ENCODE results near the gene PRDX6.
"Not testable (repeated sequence)": the region's sequence is repeated elsewhere in the genome, so short reads cannot be mapped to it uniquely, and the experiment has no call there.

PRDX6 gene

GRCh38 chr1:173484276-173484675 is 7.1 kb downstream of the PRDX6 start:
- no peak for DNase-seq (ENCODE audit: extremely low read depth, low read depth)
- H3K4me3 ChIP-seq (replicated peaks; ENCODE audit: low read depth, low read length) = no peak overlapping the region
- no peak for TF ChIP-seq CTCF (IDR thresholded peaks at IDR 0.05; ENCODE audit: low read depth, low read length, missing control alignments)

GRCh38 chr1:173485401-173485800 is 8.3 kb downstream of the PRDX6 start:
- no peak for DNase-seq (ENCODE audit: extremely low read depth, low read depth)
- no peak for TF ChIP-seq CTCF (IDR thresholded peaks at IDR 0.05; ENCODE audit: low read depth, low read length, missing control alignments)
- no peak overlapping the region for H3K4me3 ChIP-seq (replicated peaks; ENCODE audit: low read depth, low read length)

GRCh38 chr1:173488001-173488400 is 10.9 kb downstream of the PRDX6 start:
- DNase-seq (ENCODE audit: extremely low read depth, low read depth) = no peak
- TF ChIP-seq CTCF (IDR thresholded peaks at IDR 0.05; ENCODE audit: low read depth, low read length, missing control alignments) = no peak
- H3K4me3 ChIP-seq (replicated peaks; ENCODE audit: low read depth, low read length) = no peak overlapping the region

- DNase-seq (ENCODE audit: extremely low read depth, low read depth) = no peak
- no peak for TF ChIP-seq CTCF (IDR thresholded peaks at IDR 0.05; ENCODE audit: low read depth, low read length, missing control alignments)
- no peak overlapping the region for H3K4me3 ChIP-seq (replicated peaks; ENCODE audit: low read depth, low read length)
Measured at GRCh38 chr1:173489149-173489600, 12.0 kb downstream of the PRDX6 start.

GRCh38 chr1:173489929-173490328 is 12.8 kb downstream of the PRDX6 start:
- no peak for TF ChIP-seq CTCF (IDR thresholded peaks at IDR 0.05; ENCODE audit: low read depth, low read length, missing control alignments)
- DNase-seq (ENCODE audit: extremely low read depth, low read depth) = no peak
- H3K4me3 ChIP-seq (replicated peaks; ENCODE audit: low read depth, low read length) = no peak overlapping the region

- no peak for DNase-seq (ENCODE audit: extremely low read depth, low read depth)
- TF ChIP-seq CTCF (IDR thresholded peaks at IDR 0.05; ENCODE audit: low read depth, low read length, missing control alignments) = no peak
- H3K4me3 ChIP-seq (replicated peaks; ENCODE audit: low read depth, low read length) = no peak overlapping the region
Measured at GRCh38 chr1:173491508-173491907, 14.4 kb downstream of the PRDX6 start.

GRCh38 chr1:173493125-173493524 is 16.0 kb downstream of the PRDX6 start:
- DNase-seq (ENCODE audit: extremely low read depth, low read depth); H3K4me3 ChIP-seq (replicated peaks; ENCODE audit: low read depth, low read length): not testable (repeated sequence)
